Ovary (tissue), 9 donors: Measurements from ENCODE around the gene NEFH. TPM values are rescaled to one million over a fixed set of nuclear protein-coding genes. Genes with fewer than 3 reads are reported as not detected.
"Not testable (repeated sequence)": the region's sequence is repeated elsewhere in the genome, so short reads cannot be mapped to it uniquely, and the experiment has no call there.

ENCODE experiments used
- DNase-seq, 5 donors: peaks; one replicate each; pipeline ENCODE4 v3.0.0-alpha.2; 2019 to 2020
- H3K27ac ChIP-seq, 2 donors: fragments of 200-600 bp; one replicate each; pipeline versions ENCODE4 v1.5.1 to v1.8.0; 2019 to 2022
- H3K27me3 ChIP-seq: fragments of 200-600 bp; one replicate; pipeline ENCODE4 v1.8.0; 2022
- H3K36me3 ChIP-seq: fragments of 200-600 bp; sonication (generic); one replicate; pipeline ENCODE4 v1.5.1; 2019
- H3K4me1 ChIP-seq: one replicate; pipeline ENCODE4 v1.8.1; 2013; ENCODE audit warnings: mild to moderate bottlenecking, moderate library complexity; ENCODE audit not compliant: insufficient read depth
- H3K4me3 ChIP-seq: fragments of 200-600 bp; sonication (generic); one replicate; pipeline ENCODE4 v1.5.1; 2017
- H3K9me3 ChIP-seq, 2 donors: fragments of 200-600 bp in 1 of 2; sonication (generic) in 1 of 2; one replicate each; pipeline versions ENCODE4 v1.5.1 to v1.8.1; 2013 to 2019; ENCODE audit warnings: mild to moderate bottlenecking in 1 of 2, moderate library complexity in 1 of 2
- EP300 ChIP-seq: sonication (generic); formaldehyde crosslinking; IDR thresholded peaks from one replicate; pipeline ENCODE4 v1.6.1; 2017; ENCODE audit warnings: antibody characterized with exemption
- POLR2A ChIP-seq: fragments of 450-650 bp; IDR thresholded peaks from one replicate; pipeline ENCODE4 v1.6.1; 2017; ENCODE audit warnings: antibody characterized with exemption, mild to moderate bottlenecking, moderate library complexity
- WGBS, 3 donors: extraction: QIAGEN DNeasy Blood & Tissue Kit in 1 of 3; methylation state at CpG; one replicate each; pipeline versions ENCODE4 v1.1.5 to v1.1.7; 2013 to 2017; 5-methylcytosine and 5-hydroxymethylcytosine counted together
- intact Hi-C, 4 donors: fragments of 100-400 bp; cut with DNase I; formaldehyde crosslinking; loops; one replicate each; pipeline versions ENCODE4 v1.11.0 to v1.15.1; 2022 to 2023
- polyA plus RNA-seq, 2 donors: library from polyadenylated mRNA; stranded (reverse); fragments of 200-250 nt in 1 of 2; fragments of 350-450 nt in 1 of 2; fragmentation: Illumina TruSeq in 1 of 2; extraction: RNeasy Lipid Tissue Mini Kit (QIAGEN cat#74804) in 1 of 2; gene quantifications; one replicate each; pipeline ENCODE4 v1.2.3, GENCODE V29; 2013 to 2014
- total RNA-seq, 7 donors: library from RNA; depleted of rRNA in 2 of 7; stranded (reverse); fragments of >200 nt in 2 of 7; fragmentation: NEBNext Ultra II Directional in 3 of 7; extraction: Animal tissue kit (Norgen Biotek cat#: 25700) in 3 of 7; gene quantifications; one replicate each; pipeline versions ENCODE4 v1.1.0 to v1.2.4, GENCODE V29; 2016 to 2023
- TF ChIP-seq, protein P1 (sequence below), 3 donors: fragments of 450-650 bp in 2 of 3; fragments of 200-600 bp in 1 of 3; IDR thresholded peaks; one replicate each; pipeline versions ENCODE4 v1.5.1 to v1.8.0; 2016 to 2022; ENCODE audit warnings: antibody characterized with exemption in 3 of 3, mild to moderate bottlenecking in 1 of 3
- donor health status: DM: no; HTN: no; CAD: no; lungs with moderate emphysema.
- donor health status: DM: no; HTN: no; CAD: no.
- donor health status: Bipolar disorder and iron deficiency.
- donor health status: DM: yes; HTN: yes; CAD: no.
- donor health status: DM: no; HTN: no; CAD: no.
- donor health status: DM: yes; HTN: yes; CAD: no.

NEFH gene
- total and polyA plus RNA-seq, 9 donors = 2.6 to 30.6 (median 12.4) TPM

GRCh38 chr22:29483254-29483653 lies 3.2 kb downstream of the NEFH start:
- no peak for DNase-seq
- 91 to 95% (median 92%) methylated on average over 13 of the region's 13 CpGs for WGBS, 3 donors
- Histone ChIP-seq H3K4me1 (peaks cover 30% of the 10 kb centered on the region), H3K9me3 (no peaks in the 10 kb centered on the region), H3K36me3 (no peaks in the 10 kb centered on the region), H3K4me3 (no peak overlapping the region), H3K27ac (no peak overlapping the region), H3K27me3 (no peaks in the 10 kb centered on the region)
- TF ChIP-seq EP300 (no peak), POLR2A (no peak)
- TF ChIP-seq, protein P1, sequence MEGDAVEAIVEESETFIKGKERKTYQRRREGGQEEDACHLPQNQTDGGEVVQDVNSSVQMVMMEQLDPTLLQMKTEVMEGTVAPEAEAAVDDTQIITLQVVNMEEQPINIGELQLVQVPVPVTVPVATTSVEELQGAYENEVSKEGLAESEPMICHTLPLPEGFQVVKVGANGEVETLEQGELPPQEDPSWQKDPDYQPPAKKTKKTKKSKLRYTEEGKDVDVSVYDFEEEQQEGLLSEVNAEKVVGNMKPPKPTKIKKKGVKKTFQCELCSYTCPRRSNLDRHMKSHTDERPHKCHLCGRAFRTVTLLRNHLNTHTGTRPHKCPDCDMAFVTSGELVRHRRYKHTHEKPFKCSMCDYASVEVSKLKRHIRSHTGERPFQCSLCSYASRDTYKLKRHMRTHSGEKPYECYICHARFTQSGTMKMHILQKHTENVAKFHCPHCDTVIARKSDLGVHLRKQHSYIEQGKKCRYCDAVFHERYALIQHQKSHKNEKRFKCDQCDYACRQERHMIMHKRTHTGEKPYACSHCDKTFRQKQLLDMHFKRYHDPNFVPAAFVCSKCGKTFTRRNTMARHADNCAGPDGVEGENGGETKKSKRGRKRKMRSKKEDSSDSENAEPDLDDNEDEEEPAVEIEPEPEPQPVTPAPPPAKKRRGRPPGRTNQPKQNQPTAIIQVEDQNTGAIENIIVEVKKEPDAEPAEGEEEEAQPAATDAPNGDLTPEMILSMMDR (IDR thresholded peaks at IDR 0.05) = no peak
- intact Hi-C loops = no loop called here

DNA sequence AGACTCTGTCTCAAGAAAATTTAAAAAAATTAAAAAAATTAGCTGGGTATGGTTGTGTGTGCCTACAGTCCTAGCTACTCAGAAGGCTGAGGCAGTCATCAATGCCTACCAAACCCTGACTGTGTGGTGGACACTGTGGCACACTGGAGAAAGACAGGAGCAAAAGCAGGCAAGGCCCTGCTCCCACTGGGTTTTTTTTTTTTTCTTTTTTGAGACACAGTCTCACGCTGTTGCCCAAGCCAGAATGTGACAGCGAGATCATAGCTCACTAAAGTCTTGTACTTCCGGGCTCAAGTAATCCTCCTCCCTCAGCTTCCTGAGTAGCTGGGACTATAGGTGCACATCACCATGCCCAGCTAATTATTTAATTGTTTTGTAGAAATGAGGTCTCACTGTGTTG lies 4.6 kb downstream of the NEFH start:
- no peaks in the 10 kb centered on the region for H3K27me3 ChIP-seq
- no peak for TF ChIP-seq POLR2A
- TF ChIP-seq EP300 = no peak
- TF ChIP-seq, protein P1 (IDR thresholded peaks at IDR 0.05) = no peak
- no peak overlapping the region for H3K27ac ChIP-seq
- no peak overlapping the region for H3K4me3 ChIP-seq
- no peaks in the 10 kb centered on the region for H3K9me3 ChIP-seq
- no peaks in the 10 kb centered on the region for H3K36me3 ChIP-seq
- 93 to 95% (median 95%) methylated on average over 3 of the region's 3 CpGs for WGBS, 3 donors
- H3K4me1 ChIP-seq = peaks cover 21% of the 10 kb centered on the region
- DNase-seq = no peak
- intact Hi-C loops = no loop called here

DNA sequence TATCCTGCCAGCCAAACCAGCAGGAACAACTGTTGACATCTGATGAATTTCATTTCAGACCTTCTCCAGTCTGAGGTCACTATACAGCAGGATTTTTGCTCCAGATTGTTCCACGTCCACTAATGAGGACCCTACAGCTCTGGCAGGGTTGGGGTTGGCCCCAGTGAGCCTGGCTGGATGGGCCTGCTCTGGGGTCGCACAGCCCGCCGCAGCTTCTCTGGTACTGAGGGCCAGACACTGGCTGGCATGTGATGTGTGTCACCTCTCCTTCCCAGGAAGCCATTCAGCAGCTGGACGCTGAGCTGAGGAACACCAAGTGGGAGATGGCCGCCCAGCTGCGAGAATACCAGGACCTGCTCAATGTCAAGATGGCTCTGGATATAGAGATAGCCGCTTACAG lies 5.4 kb downstream of the NEFH start:
- no peak for DNase-seq
- Histone ChIP-seq H3K27me3 (no peaks in the 10 kb centered on the region), H3K27ac (no peak overlapping the region), H3K36me3 (no peaks in the 10 kb centered on the region), H3K4me1 (peaks cover 16% of the 10 kb centered on the region), H3K4me3 (no peak overlapping the region), H3K9me3 (no peaks in the 10 kb centered on the region)
- 86 to 96% (median 94%) methylated on average over 8 of the region's 8 CpGs for WGBS, 3 donors
- intact Hi-C loops = no loop called here
- TF ChIP-seq POLR2A (no peak), EP300 (no peak)
- TF ChIP-seq, protein P1 (IDR thresholded peaks at IDR 0.05) = no peak

- DNase-seq = no peak
- peaks cover 3% of the 10 kb centered on the region for H3K4me1 ChIP-seq
- WGBS, 3 donors = 88 to 92% (median 90%) methylated on average over 6 of the region's 6 CpGs
- H3K27ac ChIP-seq = no peak overlapping the region
- intact Hi-C loops = no loop called here
- no peaks in the 10 kb centered on the region for H3K27me3 ChIP-seq
- no peaks in the 10 kb centered on the region for H3K9me3 ChIP-seq
- TF ChIP-seq, protein P1 (IDR thresholded peaks at IDR 0.05) = no peak
- TF ChIP-seq EP300 (no peak), POLR2A (no peak)
- H3K4me3 ChIP-seq = no peak overlapping the region
- no peaks in the 10 kb centered on the region for H3K36me3 ChIP-seq
These were observed 7.5 kb downstream of the NEFH start for GRCh38 chr22:29487426-29487986.

- H3K4me1 ChIP-seq, H3K4me3 ChIP-seq, H3K27me3 ChIP-seq, H3K9me3 ChIP-seq, DNase-seq, intact Hi-C loops, H3K27ac ChIP-seq, H3K36me3 ChIP-seq: not testable (repeated sequence)
- 77 to 91% (median 87%) methylated on average over 8 of the region's 8 CpGs for WGBS, 3 donors
These were observed 9.2 kb downstream of the NEFH start for GRCh38 chr22:29489127-29489780.
